HepG2 (cell line): Measurements from ENCODE around the gene MAP2K2. TPM values are rescaled to one million over a fixed set of nuclear protein-coding genes. Genes with fewer than 3 reads are reported as not detected.

Experiments used
- JUND ChIP-seq: sonication (generic); formaldehyde crosslinking; IDR thresholded peaks from 2 replicates; pipeline ENCODE4 v1.8.0; 2022; ENCODE audit warnings: mild to moderate bottlenecking, missing genetic modification reagents
- KDM6A ChIP-seq: IDR thresholded peaks from 2 replicates; pipeline ENCODE4 v1.6.1; 2016; ENCODE audit warnings: low read depth
- KLF6 ChIP-seq: IDR thresholded peaks from 2 replicates; pipeline ENCODE4 v1.8.0; 2016; ENCODE audit warnings: missing biosample characterization, missing genetic modification reagents
- MEF2D ChIP-seq: sonication (generic); formaldehyde crosslinking; IDR thresholded peaks from 2 replicates; pipeline ENCODE4 v1.5.1; 2020; ENCODE audit warnings: mild to moderate bottlenecking, missing genetic modification reagents
- NR0B2 ChIP-seq: sonication (generic); formaldehyde crosslinking; IDR thresholded peaks from 2 replicates; pipeline ENCODE4 v1.4.0; 2020; ENCODE audit warnings: mild to moderate bottlenecking, missing genetic modification reagents
- RXRB ChIP-seq: IDR thresholded peaks from 2 replicates; pipeline ENCODE4 v1.6.1; 2016; ENCODE audit warnings: borderline replicate concordance, missing genetic modification reagents, missing compliant biosample characterization
- SAP130 ChIP-seq: IDR thresholded peaks from 2 replicates; pipeline ENCODE4 v1.6.1; 2016; ENCODE audit warnings: low read depth
- TEAD3 ChIP-seq: optimal IDR thresholded peaks from 2 replicates; pipeline ENCODE3; 2016; ENCODE audit warnings: borderline replicate concordance
- THAP11 ChIP-seq: IDR thresholded peaks from 2 replicates; pipeline ENCODE4 v1.6.1; 2016; ENCODE audit warnings: missing biosample characterization, missing genetic modification reagents
- ZNF142 ChIP-seq: sonication (generic); formaldehyde crosslinking; IDR thresholded peaks from 2 replicates; pipeline ENCODE4 v1.4.0; 2020; ENCODE audit warnings: missing genetic modification reagents
- ZNF703 ChIP-seq: sonication (generic); formaldehyde crosslinking; IDR thresholded peaks from 2 replicates; pipeline ENCODE4 v1.5.1; 2020; ENCODE audit warnings: missing genetic modification reagents, mild to moderate bottlenecking, moderate library complexity, borderline replicate concordance
- ZNF792 ChIP-seq: IDR thresholded peaks from 2 replicates; pipeline ENCODE4 v1.6.1; 2016
- polyA plus RNA-seq, 8 experiments: library from polyadenylated mRNA; depleted of rRNA in 3 of 8; stranded (reverse) in 7 of 8; unstranded in 1 of 8; fragments of >200 nt; fragmentation: Illumina TruSeq in 4 of 8; extraction: Trizol in 4 of 8; gene quantifications; 2 replicates each; pipeline versions ENCODE4 v1.2.1 to v1.2.3, GENCODE V29; 2011 to 2016; ENCODE audit warnings: low read depth in 4 of 8, missing spikeins in 1 of 8, mixed read lengths in 1 of 8; ENCODE audit not compliant: insufficient read depth in 1 of 8
- total RNA-seq, 5 experiments: library from RNA; depleted of rRNA; stranded (reverse); fragments of >200 nt; fragmentation: Illumina TruSeq; extraction: Trizol; gene quantifications; 2 replicates each; pipeline ENCODE4 v1.2.3, GENCODE V29; 2016; ENCODE audit warnings: low read depth in 1 of 5
- TF ChIP-seq, protein P1 (sequence below): sonication (generic); formaldehyde crosslinking; IDR thresholded peaks from 2 replicates; pipeline ENCODE4 v1.4.0; 2020; ENCODE audit warnings: missing genetic modification reagents, borderline replicate concordance
- TF ChIP-seq, protein P2 (sequence below): IDR thresholded peaks from 2 replicates; pipeline ENCODE4 v1.6.1; 2016; ENCODE audit warnings: control low read depth

MAP2K2 gene
- total and polyA plus RNA-seq, 2 of the 13 experiments (the other 11 are each of a cell fraction or from before 2014, with no cell fraction given), result 70.3 to 80.9 TPM

- TF ChIP-seq, protein P1, sequence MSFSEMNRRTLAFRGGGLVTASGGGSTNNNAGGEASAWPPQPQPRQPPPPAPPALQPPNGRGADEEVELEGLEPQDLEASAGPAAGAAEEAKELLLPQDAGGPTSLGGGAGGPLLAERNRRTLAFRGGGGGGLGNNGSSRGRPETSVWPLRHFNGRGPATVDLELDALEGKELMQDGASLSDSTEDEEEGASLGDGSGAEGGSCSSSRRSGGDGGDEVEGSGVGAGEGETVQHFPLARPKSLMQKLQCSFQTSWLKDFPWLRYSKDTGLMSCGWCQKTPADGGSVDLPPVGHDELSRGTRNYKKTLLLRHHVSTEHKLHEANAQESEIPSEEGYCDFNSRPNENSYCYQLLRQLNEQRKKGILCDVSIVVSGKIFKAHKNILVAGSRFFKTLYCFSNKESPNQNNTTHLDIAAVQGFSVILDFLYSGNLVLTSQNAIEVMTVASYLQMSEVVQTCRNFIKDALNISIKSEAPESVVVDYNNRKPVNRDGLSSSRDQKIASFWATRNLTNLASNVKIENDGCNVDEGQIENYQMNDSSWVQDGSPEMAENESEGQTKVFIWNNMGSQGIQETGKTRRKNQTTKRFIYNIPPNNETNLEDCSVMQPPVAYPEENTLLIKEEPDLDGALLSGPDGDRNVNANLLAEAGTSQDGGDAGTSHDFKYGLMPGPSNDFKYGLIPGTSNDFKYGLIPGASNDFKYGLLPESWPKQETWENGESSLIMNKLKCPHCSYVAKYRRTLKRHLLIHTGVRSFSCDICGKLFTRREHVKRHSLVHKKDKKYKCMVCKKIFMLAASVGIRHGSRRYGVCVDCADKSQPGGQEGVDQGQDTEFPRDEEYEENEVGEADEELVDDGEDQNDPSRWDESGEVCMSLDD (CRISPR knock-in tag), result peak; percentile 91; the same call in 1 of the 2 replicates
- peak; percentile 95 for TF ChIP-seq JUND (CRISPR knock-in tag)
- 0 out of 2 replicates have a peak, but pooled peaks have one; percentile 20 for TF ChIP-seq ZNF792 (CRISPR knock-in tag)
- 0 out of 2 replicates have a peak, but pooled peaks have one; percentile 45 for TF ChIP-seq NR0B2
- TF ChIP-seq KLF6, result peak; percentile 91
- no peak for TF ChIP-seq ZNF142 (CRISPR knock-in tag)
- TF ChIP-seq RXRB (CRISPR knock-in tag), result peak; percentile 70
- TF ChIP-seq KDM6A, result 0 out of 2 replicates have a peak, but pooled peaks have one; percentile 14
- TF ChIP-seq SAP130 (CRISPR knock-in tag), result peak; percentile 84
- TF ChIP-seq ZNF703 (CRISPR knock-in tag), result no peak
- TF ChIP-seq, protein P2, sequence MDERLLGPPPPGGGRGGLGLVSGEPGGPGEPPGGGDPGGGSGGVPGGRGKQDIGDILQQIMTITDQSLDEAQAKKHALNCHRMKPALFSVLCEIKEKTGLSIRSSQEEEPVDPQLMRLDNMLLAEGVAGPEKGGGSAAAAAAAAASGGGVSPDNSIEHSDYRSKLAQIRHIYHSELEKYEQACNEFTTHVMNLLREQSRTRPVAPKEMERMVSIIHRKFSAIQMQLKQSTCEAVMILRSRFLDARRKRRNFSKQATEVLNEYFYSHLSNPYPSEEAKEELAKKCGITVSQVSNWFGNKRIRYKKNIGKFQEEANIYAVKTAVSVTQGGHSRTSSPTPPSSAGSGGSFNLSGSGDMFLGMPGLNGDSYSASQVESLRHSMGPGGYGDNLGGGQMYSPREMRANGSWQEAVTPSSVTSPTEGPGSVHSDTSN (CRISPR knock-in tag), result no peak
- peak; percentile 79 for TF ChIP-seq TEAD3 (CRISPR knock-in tag)
- no peak; the same call in 1 of the 2 replicates for TF ChIP-seq MEF2D (CRISPR knock-in tag)
- TF ChIP-seq THAP11, result peak; percentile 79
Measured at GRCh38 chr19:4057931-4058692, 65.8 kb downstream of the MAP2K2 start (continued).
